GM12878 (cell line): ENCODE results near the gene CSNK1G2. TPM values are rescaled to one million over a fixed set of nuclear protein-coding genes. Genes with fewer than 3 reads are reported as not detected.

Source experiments
- ATAC-seq: fragments of 200-7000 bp; cut with Tn5 transposase; 3 replicates; pipeline ENCODE4 v1.9.1; 2020; ENCODE audit warnings: mild to moderate bottlenecking, moderate library complexity
- BruUV-seq: library from RNA; stranded (reverse); fragments of 400-500 nt; replicated peaks from 2 replicates; lab custom pipeline; 2021; lab: Mats Ljungman, UMichigan
- CTCF ChIA-PET: fragments of 300-600 bp; sonication (Branson Sonifier 250); formaldehyde crosslinking; extraction: SDS; loops from one replicate; lab custom pipeline; 2021; ENCODE audit warnings: inconsistent platforms; lab: Yijun Ruan, JAX
- POLR2A ChIA-PET: fragments of 350-600 bp; formaldehyde crosslinking; extraction: SDS; loops from one replicate; lab custom pipeline; 2021; ENCODE audit warnings: inconsistent platforms; lab: Charles Lee
- RAD21 ChIA-PET: fragments of 300-600 bp; sonication (Branson Sonifier 250); formaldehyde crosslinking; loops from one replicate; lab custom pipeline; 2023; ENCODE audit warnings: antibody characterized with exemption; ENCODE audit not compliant: unreplicated experiment; lab: Charles Lee
- SMC1A ChIA-PET: fragments of 300-600 bp; sonication (Branson Sonifier 250); formaldehyde crosslinking; loops from one replicate; lab custom pipeline; 2023; ENCODE audit not compliant: unreplicated experiment, uncharacterized antibody; lab: Charles Lee
- DNase-seq: peaks from one replicate; pipeline ENCODE4 v3.0.0-alpha.2; 2011; ENCODE audit warnings: low read depth, low spot score
- FAIRE-seq: peaks from 3 replicates; lab custom pipeline; 2011; peaks lifted over from hg19 to GRCh38; lab: Jason Lieb, UNC
- H2AFZ ChIP-seq: 2 replicates; pipeline ENCODE4 v1.6.0; 2011; ENCODE audit warnings: low read depth, low read length, control low read depth; ENCODE audit not compliant: control insufficient read depth
- H3K27ac ChIP-seq: 2 replicates; pipeline ENCODE4 v1.5.1; 2011; ENCODE audit warnings: control low read depth; ENCODE audit not compliant: control insufficient read depth, insufficient read depth
- H3K27me3 ChIP-seq, 2 experiments: replicated peaks in 1 of 2; 2 replicates each; pipeline versions ENCODE4 v1.6.0 to v1.6.1; 2011; ENCODE audit warnings: low read length in 1 of 2; ENCODE audit not compliant: control insufficient read depth in 2 of 2, insufficient read depth in 2 of 2
- H3K36me3 ChIP-seq, 2 experiments: 2 replicates each; pipeline ENCODE4 v1.5.1; 2011; ENCODE audit warnings: low read length in 1 of 2; ENCODE audit not compliant: control insufficient read depth in 2 of 2, insufficient read depth in 2 of 2
- H3K4me1 ChIP-seq: 2 replicates; pipeline ENCODE4 v1.6.1; 2011; ENCODE audit warnings: mild to moderate bottlenecking, low read length, moderate library complexity, mixed read lengths; ENCODE audit not compliant: control insufficient read depth, insufficient read depth
- H3K4me2 ChIP-seq: 2 replicates; pipeline ENCODE4 v1.6.0; 2011; ENCODE audit warnings: control low read depth; ENCODE audit not compliant: control insufficient read depth, insufficient read depth
- H3K4me3 ChIP-seq: fragments of 200-600 bp; sonication (generic); 2 replicates; pipeline ENCODE4 v1.5.1; 2016
- H3K79me2 ChIP-seq: 2 replicates; pipeline ENCODE4 v1.6.0; 2011; ENCODE audit warnings: low read length; ENCODE audit not compliant: control insufficient read depth, insufficient read depth
- H3K9ac ChIP-seq: 2 replicates; pipeline ENCODE4 v1.8.0; 2011; ENCODE audit warnings: low read length, control low read depth, mixed read lengths; ENCODE audit not compliant: control insufficient read depth, insufficient read depth
- H3K9me3 ChIP-seq: replicated peaks from 3 replicates; pipeline ENCODE4 v1.5.1; 2011; ENCODE audit warnings: mild to moderate bottlenecking, low read length; ENCODE audit not compliant: control insufficient read depth, insufficient read depth
- H4K20me1 ChIP-seq: 2 replicates; pipeline ENCODE4 v1.6.0; 2011; ENCODE audit not compliant: control insufficient read depth, insufficient read depth
- CHD1 ChIP-seq: IDR thresholded peaks from 2 replicates; pipeline ENCODE4 v1.6.1; 2012; ENCODE audit warnings: low read depth, low read length, improper control_type of control experiment
- CREM ChIP-seq: IDR thresholded peaks from 2 replicates; pipeline ENCODE4 v1.6.1; 2014; ENCODE audit warnings: antibody characterized with exemption, low read depth
- EZH2 ChIP-seq: IDR thresholded peaks from 2 replicates; pipeline ENCODE4 v1.6.1; 2012; ENCODE audit warnings: low read depth, mild to moderate bottlenecking, control low read depth, inconsistent platforms, low read length, borderline replicate concordance; ENCODE audit not compliant: control insufficient read depth
- FOS ChIP-seq: IDR thresholded peaks from 3 replicates; pipeline ENCODE4 v1.6.1; 2011; ENCODE audit warnings: borderline replicate concordance; ENCODE audit not compliant: insufficient read length; ENCODE audit errors: extremely low read depth
- IKZF1 ChIP-seq: fragments of 450-650 bp; conservative IDR thresholded peaks from 2 replicates; pipeline ENCODE4 v1.6.1; 2017; ENCODE audit warnings: antibody characterized with exemption, mild to moderate bottlenecking
- IRF4 ChIP-seq: IDR thresholded peaks from 2 replicates; pipeline ENCODE4 v1.6.1; 2011; ENCODE audit warnings: low read depth, low read length
- JUNB ChIP-seq: IDR thresholded peaks from 2 replicates; pipeline ENCODE4 v1.6.1; 2016; ENCODE audit warnings: antibody characterized with exemption, mild to moderate bottlenecking
- KAT2A ChIP-seq: conservative IDR thresholded peaks from 2 replicates; pipeline ENCODE4 v1.6.1; 2011; ENCODE audit warnings: low read depth, low read length; ENCODE audit not compliant: control insufficient read depth
- NFIC ChIP-seq: IDR thresholded peaks from 2 replicates; pipeline ENCODE4 v1.6.1; 2012; ENCODE audit warnings: low read depth, mild to moderate bottlenecking, inconsistent platforms, low read length, moderate library complexity
- POLR2A ChIP-seq: IDR thresholded peaks from 2 replicates; pipeline ENCODE4 v1.6.1; 2011; ENCODE audit warnings: low read depth, mild to moderate bottlenecking, low read length
- RCOR1 ChIP-seq: conservative IDR thresholded peaks from 2 replicates; pipeline ENCODE4 v1.6.1; 2012; ENCODE audit warnings: low read depth, low read length, improper control_type of control experiment
- RELA ChIP-seq: fragments of 450-650 bp; IDR thresholded peaks from 2 replicates; pipeline ENCODE4 v1.8.0; 2014; ENCODE audit warnings: borderline replicate concordance; ENCODE audit not compliant: partially characterized antibody
- RELB ChIP-seq: fragments of 450-650 bp; IDR thresholded peaks from 2 replicates; pipeline ENCODE4 v1.6.1; 2017; ENCODE audit warnings: low read depth, mild to moderate bottlenecking, moderate library complexity
- SRF ChIP-seq, 2 experiments: IDR thresholded peaks; 2 replicates each; pipeline ENCODE4 v1.6.1; 2011; ENCODE audit warnings: low read depth in 2 of 2, low read length in 2 of 2, mild to moderate bottlenecking in 1 of 2, moderate library complexity in 1 of 2
- SUZ12 ChIP-seq: fragments of 200-600 bp; sonication (generic); IDR thresholded peaks from one replicate; pipeline ENCODE4 v1.6.1; 2018; ENCODE audit warnings: antibody characterized with exemption, mild to moderate bottlenecking; ENCODE audit not compliant: unreplicated experiment
- TAF1 ChIP-seq: IDR thresholded peaks from 2 replicates; pipeline ENCODE4 v1.6.1; 2011; ENCODE audit warnings: mild to moderate bottlenecking, low read depth, low read length, borderline replicate concordance
- WGBS: methylation state at CpG from one replicate; pipeline ENCODE4 v1.1.6; 2016; ENCODE audit warnings: low lambda C conversion rate; ENCODE audit not compliant: insufficient replicate concordance, insufficient coverage; ENCODE audit errors: missing lambda C conversion rate; 5-methylcytosine and 5-hydroxymethylcytosine counted together
- in situ Hi-C: fragments of 300-500 bp; cut with MboI; formaldehyde crosslinking; loops from 9 replicates; pipeline ENCODE4 v1.14.3; 2018; ENCODE audit warnings: mixed read lengths
- intact Hi-C: fragments of 100-400 bp; cut with micrococcal nuclease; formaldehyde crosslinking; loops from one replicate; pipeline ENCODE4 v1.14.2; 2022; ENCODE audit not compliant: unreplicated experiment
- polyA plus RNA-seq, 11 experiments: library from polyadenylated mRNA; depleted of rRNA in 4 of 11; unstranded in 6 of 11; stranded (reverse) in 5 of 11; fragments of >200 nt; fragmentation: Nextera tagmentation in 4 of 11; fragmentation: Illumina TruSeq in 1 of 11; extraction: Ambion mirVana in 4 of 11; extraction: Trizol in 1 of 11; gene quantifications; 1 replicate in 1 of 11; 2 replicates in 10 of 11; pipeline versions ENCODE4 v1.2.1 to v1.2.3, GENCODE V29; 2011 to 2016; ENCODE audit warnings: inconsistent platforms in 2 of 11, missing spikeins in 2 of 11, low read depth in 1 of 11
- total RNA-seq, 4 experiments: library from RNA; depleted of rRNA in 3 of 4; stranded (reverse); fragments of >200 nt in 3 of 4; fragmentation: Illumina TruSeq in 1 of 4; extraction: Trizol in 1 of 4; gene quantifications; 2 replicates each; pipeline versions ENCODE4 v1.2.1 to v1.2.3, GENCODE V29; 2013 to 2021

CSNK1G2 gene
- total and polyA plus RNA-seq, 10 of the 15 experiments (the other 5 are each of a cell fraction or from before 2014, with no cell fraction given): 0.64 to 109 (median 25.0) TPM

DNA sequence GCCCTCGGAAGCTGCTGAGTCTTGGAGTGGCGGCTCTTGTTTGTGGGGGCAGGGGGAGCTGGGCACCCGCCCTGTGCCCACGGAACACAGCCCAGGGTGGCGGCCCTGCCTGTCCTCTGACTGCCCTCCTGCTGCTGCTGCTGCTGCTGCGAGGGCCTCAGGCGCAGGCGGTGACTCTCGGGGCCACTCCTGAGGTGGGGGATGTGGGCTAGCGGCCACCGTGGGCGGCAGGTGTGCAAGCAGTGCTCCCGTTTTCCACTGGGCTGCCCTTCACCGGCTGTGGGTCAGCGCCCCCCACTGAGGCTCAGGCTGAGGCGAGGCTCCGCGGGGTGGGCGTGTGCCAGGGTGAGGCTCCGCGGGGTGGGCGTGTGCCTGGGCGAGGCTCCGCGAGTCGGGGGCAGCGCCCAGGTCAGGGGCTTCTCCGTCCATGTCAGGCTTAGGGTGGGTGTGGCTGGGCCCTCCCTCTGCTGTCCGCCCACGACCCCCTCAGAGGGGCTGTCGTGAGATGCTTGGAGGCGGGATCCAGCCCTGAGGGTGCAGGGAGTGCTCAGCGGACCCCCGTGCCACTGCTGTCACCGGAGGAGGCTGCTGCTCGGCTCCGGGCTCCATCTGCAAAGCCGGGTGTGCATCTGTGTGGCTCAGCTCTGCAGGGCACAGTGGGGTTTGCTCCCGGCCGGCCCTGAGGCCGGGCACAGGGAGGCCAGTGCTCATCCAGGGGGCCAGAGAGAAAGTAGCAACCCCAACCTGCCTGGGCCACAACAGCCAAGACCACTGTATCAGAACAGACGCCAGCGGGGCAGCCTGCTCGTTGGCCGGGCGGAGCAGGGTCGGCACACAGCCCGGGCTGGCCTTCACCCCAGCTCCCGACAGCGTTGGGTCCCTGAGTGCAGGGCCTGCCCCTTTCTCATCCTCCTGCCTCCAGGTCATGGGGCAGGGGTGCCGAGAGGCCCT is 14.5 kb downstream of the CSNK1G2 start:
- Histone ChIP-seq H3K36me3 (peaks cover 5 to 30% of the 10 kb centered on the region in 2 experiments; a peak in 3 of 4 replicates), H3K4me3 (no peak overlapping the region), H3K9me3 (no peaks in the 10 kb centered on the region), H3K9ac (no peak overlapping the region), H3K27ac (no peak overlapping the region), H3K27me3 (no peaks in the 10 kb centered on the region), H3K4me2 (no peak overlapping the region), H2AFZ (no peak overlapping the region), H4K20me1 (no peaks in the 10 kb centered on the region), H3K79me2 (peaks cover 29% of the 10 kb centered on the region), H3K4me1 (no peaks in the 10 kb centered on the region)
- POLR2A ChIA-PET: no interaction called here
- TF ChIP-seq POLR2A (peak; percentile 20; the same call in 1 of the 2 replicates), CHD1 (no peak)
- intact Hi-C loops (no loop called here), in situ Hi-C loops (no loop called here)
- SMC1A ChIA-PET: interaction anchor here (0.7 kb wide), 1 partner anchor 51 kb away, joined by 3 read pairs; no protein-coding TSS in a partner anchor
- ATAC-seq (no peak), DNase-seq (no peak), FAIRE-seq (no peak)
- RAD21 ChIA-PET: no interaction called here
- BruUV-seq: no TSS peak
- WGBS: 90% methylated on average over 32 of the region's 51 CpGs
- CTCF ChIA-PET: interaction anchor here (0.6 kb wide), 1 partner anchor 9 kb away, joined by 3 read pairs; no protein-coding TSS in a partner anchor

DNA sequence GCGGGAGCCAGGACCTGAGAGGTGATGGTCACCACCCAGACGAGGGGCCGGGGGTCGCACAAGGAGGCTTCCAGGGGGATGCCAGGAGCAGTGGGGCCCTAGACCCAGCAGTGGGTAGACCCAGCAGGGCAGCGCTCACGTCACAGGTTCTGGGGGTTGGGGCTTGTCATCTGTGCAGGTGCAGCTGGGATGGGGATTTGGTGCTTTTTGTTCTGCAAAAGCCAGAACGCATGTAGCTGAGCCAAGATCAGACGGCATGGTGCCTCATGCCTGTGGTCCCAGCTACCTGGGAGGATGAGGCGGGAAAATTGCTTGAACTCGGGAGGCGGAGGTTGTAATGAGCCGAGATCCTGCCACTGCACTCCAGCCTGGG is 15.1 kb downstream of the CSNK1G2 start:
- ChIA-PET CTCF (no interaction called here), RAD21 (no interaction called here), SMC1A (interaction anchor here (0.7 kb wide), 1 partner anchor 50 kb away, joined by 3 read pairs; no protein-coding TSS in a partner anchor), POLR2A (no interaction called here)
- ATAC-seq (no peak), DNase-seq (no peak), FAIRE-seq (no peak)
- in situ Hi-C loops: no loop called here
- peaks cover 5 to 29% of the 10 kb centered on the region in 2 experiments; a peak in 3 of 4 replicates for H3K36me3 ChIP-seq
- no peaks in the 10 kb centered on the region for H3K4me1 ChIP-seq
- peaks cover 24% of the 10 kb centered on the region for H3K79me2 ChIP-seq
- intact Hi-C loops: no loop called here
- no peaks in the 10 kb centered on the region for H3K27me3 ChIP-seq
- no peak overlapping the region for H3K4me2 ChIP-seq
- BruUV-seq: no TSS peak
- no peak overlapping the region for H3K4me3 ChIP-seq
- H3K27ac ChIP-seq: no peak overlapping the region
- H2AFZ ChIP-seq: no peak overlapping the region
- H3K9ac ChIP-seq: no peak overlapping the region
- no peaks in the 10 kb centered on the region for H3K9me3 ChIP-seq
- WGBS: 92% methylated on average over 12 of the region's 12 CpGs
- H4K20me1 ChIP-seq: no peaks in the 10 kb centered on the region
- TF ChIP-seq KAT2A: no peak
- no peak for TF ChIP-seq CREM
- no peak for TF ChIP-seq RCOR1
- no peak for TF ChIP-seq EZH2
- TF ChIP-seq SRF (IDR thresholded peaks at IDR 0.05; ENCODE audit: low read depth in 2 of 2, low read length in 2 of 2): no peak
- no peak for TF ChIP-seq NFIC
- TF ChIP-seq IRF4: no peak
- TF ChIP-seq RELB: no peak
- no peak for TF ChIP-seq TAF1
- TF ChIP-seq RELA: no peak
- TF ChIP-seq IKZF1: no peak
- TF ChIP-seq SUZ12: no peak
- TF ChIP-seq JUNB: no peak
- no peak for TF ChIP-seq FOS
